ENCODE results near the gene SENP3.

Gene SENP3

DNA sequence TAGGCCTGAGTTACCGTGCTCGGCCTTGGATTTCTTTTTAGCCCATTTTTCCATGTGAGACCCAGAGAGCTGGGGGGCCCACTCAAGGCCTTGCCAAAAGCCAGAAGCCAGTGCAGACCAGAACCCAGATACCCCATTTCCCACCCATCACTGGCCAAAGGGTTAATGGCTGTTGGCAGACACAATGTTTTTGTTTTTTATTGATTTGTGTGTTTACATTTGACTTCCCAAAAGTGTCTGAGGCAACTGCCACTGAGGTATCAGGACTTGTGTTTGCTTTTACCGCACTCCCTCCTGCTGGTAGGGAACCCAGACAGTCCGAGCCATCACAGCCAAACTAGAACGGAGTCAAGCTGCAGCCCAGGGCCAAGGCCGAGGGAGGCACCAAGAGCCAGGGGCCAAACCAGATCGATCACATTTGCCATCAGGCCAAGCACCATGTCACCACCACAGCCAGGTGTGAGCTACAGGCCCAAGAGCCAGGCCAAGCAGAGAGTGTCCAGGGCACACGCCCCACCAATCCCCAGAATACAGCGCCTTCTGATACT is 20.6 kb upstream of the SENP3 start:
- H3K9me3 Mint-ChIP-seq: peaks cover 26% of the 10 kb centered on the region
- peaks cover 36% of the 10 kb centered on the region for H3K27me3 Mint-ChIP-seq (ENCODE audit: low read depth, poor library complexity)
- H3K36me3 Mint-ChIP-seq (ENCODE audit: low read depth): peaks cover 5% of the 10 kb centered on the region
- TF ChIP-seq CTCF (IDR thresholded peaks at IDR 0.05): no peak
- H3K4me3 Mint-ChIP-seq: no peak overlapping the region
- DNase-seq: no peak
- no peak overlapping the region for H3K27ac Mint-ChIP-seq
- no peaks in the 10 kb centered on the region for H3K4me1 Mint-ChIP-seq

DNA sequence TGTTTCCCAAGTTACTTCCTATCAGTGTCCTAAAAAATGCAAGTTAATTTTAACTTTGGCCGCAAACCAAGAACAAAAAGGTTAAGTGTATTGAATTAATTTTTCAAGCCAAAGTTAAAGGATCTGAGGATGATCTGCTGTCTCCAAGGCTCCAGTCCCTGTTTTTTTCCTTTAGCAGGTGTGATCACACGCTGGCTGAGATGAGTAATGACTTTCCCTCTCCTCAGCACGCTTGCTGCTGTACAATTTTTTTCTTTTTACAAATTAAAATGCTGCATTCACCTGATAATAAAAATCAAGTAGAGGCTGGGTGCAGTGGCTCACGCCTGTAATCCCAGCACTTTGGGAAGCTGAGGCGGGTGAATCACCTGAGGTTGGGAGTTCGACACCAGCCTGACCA is 16.8 kb upstream of the SENP3 start:
- Mint-ChIP-seq H3K9me3 (no peaks in the 10 kb centered on the region), H3K36me3 (ENCODE audit: low read depth) (no peaks in the 10 kb centered on the region), H3K27ac (no peak overlapping the region), H3K27me3 (ENCODE audit: low read depth, poor library complexity) (peaks cover 57% of the 10 kb centered on the region), H3K4me3 (no peak overlapping the region), H3K4me1 (peaks cover 12% of the 10 kb centered on the region)
- no peak for TF ChIP-seq CTCF (IDR thresholded peaks at IDR 0.05)
- DNase-seq: no peak

- H3K4me1 Mint-ChIP-seq: peaks cover 29% of the 10 kb centered on the region
These were observed 12.9 kb upstream of the SENP3 start, which contains the start of gene TNFSF12 for GRCh38 chr17:7548585-7549400. Gene TNFSF12, plus strand, starts transcription at chr17:7549058. Its CDS starts 96 bp downstream, at chr17:7549154.

DNA sequence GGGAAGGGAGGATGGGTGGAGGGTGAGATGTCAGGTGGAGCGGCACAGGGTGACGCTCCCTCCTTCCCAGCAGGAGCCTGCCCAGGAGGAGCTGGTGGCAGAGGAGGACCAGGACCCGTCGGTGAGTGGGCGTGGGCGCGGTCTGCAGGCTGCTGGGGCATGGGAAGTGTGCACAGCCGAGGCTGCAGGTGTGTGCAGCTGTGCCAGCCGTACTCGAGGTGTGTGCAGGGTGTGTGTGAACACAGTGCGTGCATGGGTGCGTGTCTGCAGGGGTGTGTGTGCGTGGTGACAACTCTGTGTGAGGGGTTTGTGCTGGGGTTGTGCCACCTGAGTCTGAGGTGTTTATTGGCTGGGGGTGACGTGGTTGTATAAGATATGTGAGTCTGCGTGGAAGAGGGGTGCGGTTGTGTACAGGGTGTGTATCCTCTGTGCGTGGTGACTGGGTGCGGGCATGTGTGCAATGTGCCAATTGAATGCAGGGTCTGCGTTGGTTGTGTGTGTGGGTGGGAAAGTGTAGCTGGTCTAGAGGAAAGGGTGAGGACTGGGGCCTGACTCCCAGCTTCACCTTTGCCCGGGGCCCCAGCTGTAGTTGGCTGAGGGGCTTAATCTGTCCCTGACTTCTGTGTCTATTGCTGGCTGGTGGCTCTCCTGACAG is 12.2 kb upstream of the SENP3 start:
- no peaks in the 10 kb centered on the region for H3K9me3 Mint-ChIP-seq
- peak overlapping the region; percentile 73 for H3K4me3 Mint-ChIP-seq

More at GRCh38 chr17:7548585-7549400, 12.9 kb upstream of the SENP3 start, which contains the start of gene TNFSF12:
- Mint-ChIP-seq H3K27me3 (ENCODE audit: low read depth, poor library complexity) (peaks cover 53% of the 10 kb centered on the region), H3K36me3 (ENCODE audit: low read depth) (no peaks in the 10 kb centered on the region), H3K4me3 (peak within 1 kb of the TSS; percentile 77), H3K9me3 (no peaks in the 10 kb centered on the region), H3K27ac (peak within 1 kb of the TSS; percentile 23)
- peak; percentile 69 for DNase-seq
- no peak for TF ChIP-seq CTCF (IDR thresholded peaks at IDR 0.05)

DNA sequence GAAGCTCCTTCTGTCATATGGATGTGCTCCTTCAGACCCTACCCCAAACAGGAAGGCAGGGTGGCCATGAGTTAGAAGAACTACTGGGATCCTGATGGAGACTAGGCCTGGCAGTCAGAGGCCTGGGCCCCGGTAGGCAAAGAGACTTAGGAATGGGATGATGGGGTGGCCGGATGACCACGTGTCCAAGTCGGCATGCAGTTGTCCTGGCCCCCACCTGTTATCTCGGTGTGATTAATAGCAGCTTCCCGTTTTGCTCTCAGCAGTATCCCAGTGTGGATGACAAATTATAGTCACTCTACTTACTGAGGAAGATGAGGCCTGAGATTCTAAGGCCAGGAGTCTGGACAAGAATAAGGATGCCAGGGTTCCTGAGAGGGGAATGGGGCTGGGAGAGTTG is 11.4 kb upstream of the SENP3 start:
- Mint-ChIP-seq H3K4me1 (peaks cover 33% of the 10 kb centered on the region), H3K36me3 (ENCODE audit: low read depth) (no peaks in the 10 kb centered on the region), H3K4me3 (no peak overlapping the region), H3K27ac (no peak overlapping the region), H3K27me3 (ENCODE audit: low read depth, poor library complexity) (peaks cover 39% of the 10 kb centered on the region), H3K9me3 (no peaks in the 10 kb centered on the region)
- DNase-seq: no peak
- no peak for TF ChIP-seq CTCF (IDR thresholded peaks at IDR 0.05)

More for the DNA sequence above, 12.2 kb upstream of the SENP3 start:
- no peak for DNase-seq
- peak overlapping the region; percentile 23 for H3K27ac Mint-ChIP-seq
- no peaks in the 10 kb centered on the region for H3K36me3 Mint-ChIP-seq (ENCODE audit: low read depth)
- TF ChIP-seq CTCF (IDR thresholded peaks at IDR 0.05): no peak
- peaks cover 46% of the 10 kb centered on the region for H3K27me3 Mint-ChIP-seq (ENCODE audit: low read depth, poor library complexity)
- H3K4me1 Mint-ChIP-seq: peaks cover 29% of the 10 kb centered on the region
